SU-DHL-6 (cell line): Measurements from ENCODE around the gene RXFP2.

Experiments used
- H2AFZ ChIP-seq: fragments of 200-600 bp; sonication (generic); 2 replicates; pipeline ENCODE4 v1.6.1; 2014; ENCODE audit warnings: low read depth, mild to moderate bottlenecking, moderate library complexity, mixed read lengths, antibody characterized with exemption, low read length; ENCODE audit not compliant: severe bottlenecking
- H3F3A ChIP-seq: fragments of 200-600 bp; shearing (Covaris generic); 2 replicates; pipeline ENCODE4 v1.6.0; 2016; ENCODE audit warnings: antibody characterized with exemption, mild to moderate bottlenecking; ENCODE audit not compliant: insufficient read depth
- H3K27ac ChIP-seq: fragments of 200-600 bp; sonication (generic); 2 replicates; pipeline ENCODE4 v1.5.1; 2016; ENCODE audit warnings: low read depth, mild to moderate bottlenecking, low read length, moderate library complexity, mixed read lengths
- H3K27me3 ChIP-seq: fragments of 200-600 bp; sonication (generic), shearing (Covaris generic); 2 replicates; pipeline ENCODE4 v1.6.0; 2014; ENCODE audit warnings: mild to moderate bottlenecking, low read length
- H3K36me3 ChIP-seq: fragments of 200-600 bp; sonication (generic); 2 replicates; pipeline ENCODE4 v1.6.1; 2014; ENCODE audit warnings: mild to moderate bottlenecking, low read length, mixed read lengths
- H3K4me2 ChIP-seq: fragments of 300-600, 200-600 bp; shearing (Covaris generic), sonication (generic); 2 replicates; pipeline ENCODE4 v1.6.0; 2014; ENCODE audit warnings: low read length, low read depth, mild to moderate bottlenecking; ENCODE audit not compliant: poor library complexity, severe bottlenecking
- H3K4me3 ChIP-seq: fragments of 200-600 bp; sonication (generic); 2 replicates; pipeline ENCODE4 v1.5.1; 2014; ENCODE audit warnings: antibody characterized with exemption, low read length, mild to moderate bottlenecking, mixed read lengths; ENCODE audit not compliant: insufficient read depth, poor library complexity, severe bottlenecking
- H3K79me2 ChIP-seq: fragments of 200-600 bp; sonication (generic); 2 replicates; pipeline ENCODE4 v1.6.1; 2014; ENCODE audit warnings: mild to moderate bottlenecking, low read length, moderate library complexity; ENCODE audit not compliant: insufficient read depth
- H3K9ac ChIP-seq: fragments of 200-600 bp; sonication (generic); 2 replicates; pipeline ENCODE4 v1.7.0; 2014; ENCODE audit warnings: mild to moderate bottlenecking, low read length
- H3K9me2 ChIP-seq: fragments of 200-600 bp; sonication (generic); replicated peaks from 2 replicates; pipeline ENCODE4 v1.6.1; 2014; ENCODE audit warnings: low read length; ENCODE audit not compliant: insufficient read depth
- H3K9me3 ChIP-seq: fragments of 200-600 bp; sonication (generic); 2 replicates; pipeline ENCODE4 v1.6.1; 2014; ENCODE audit warnings: low read length, mixed read lengths; ENCODE audit not compliant: insufficient read depth
- H4K20me1 ChIP-seq: fragments of 200-600 bp; sonication (generic); 2 replicates; pipeline ENCODE4 v1.6.1; 2014; ENCODE audit warnings: low read depth, mild to moderate bottlenecking, antibody characterized with exemption, low read length, moderate library complexity, mixed read lengths
- CTCF ChIP-seq: fragments of 200-600 bp; sonication (generic); IDR thresholded peaks from one replicate; pipeline ENCODE4 v1.5.1; 2017; ENCODE audit warnings: antibody characterized with exemption, mild to moderate bottlenecking, low read length, moderate library complexity; ENCODE audit not compliant: insufficient read depth, poor library complexity, severe bottlenecking
- EZH2phosphoT487 ChIP-seq: fragments of 200-600 bp; sonication (generic), shearing (Covaris generic); conservative IDR thresholded peaks from 2 replicates; pipeline ENCODE4 v1.6.1; 2018; ENCODE audit warnings: mild to moderate bottlenecking, antibody characterized with exemption, low read length, moderate library complexity, mixed read lengths

RXFP2 gene

DNA sequence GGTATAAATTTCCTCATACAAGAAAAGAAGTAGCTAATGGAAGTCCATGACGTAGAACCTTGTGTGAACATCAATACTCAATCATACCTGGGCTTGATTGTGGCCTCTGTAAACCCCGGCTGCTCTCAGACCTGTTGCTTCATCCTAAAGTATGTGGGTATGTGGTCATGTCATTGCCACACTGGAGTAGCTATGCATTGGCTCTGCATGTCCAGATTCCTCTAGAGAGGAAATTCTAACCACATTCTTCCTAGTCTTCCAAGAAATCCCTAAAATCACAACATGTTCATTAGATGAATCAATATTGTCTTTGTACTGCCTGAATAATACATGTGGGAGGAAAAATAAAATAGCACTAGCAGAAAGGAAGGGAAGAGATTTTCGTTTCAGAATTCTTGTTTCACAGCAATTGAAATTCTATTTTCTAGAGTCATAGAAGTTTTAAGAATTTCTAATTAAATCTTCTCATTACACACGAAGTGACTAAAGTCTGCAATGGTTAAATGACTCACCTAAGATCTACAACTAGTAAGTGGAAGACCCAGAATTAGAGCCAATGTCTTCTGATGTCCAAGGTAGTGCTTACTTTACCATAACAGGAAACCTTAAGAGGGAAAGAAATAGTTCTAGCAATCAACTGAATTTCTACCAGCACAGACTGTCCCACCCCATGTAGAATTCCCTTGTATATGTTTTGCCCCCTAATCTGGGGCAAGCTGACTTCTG is 28.0 kb downstream of the RXFP2 start:
- Histone ChIP-seq H3K36me3 (no peaks in the 10 kb centered on the region), H3F3A (no peaks in the 10 kb centered on the region), H3K4me2 (no peak overlapping the region), H3K9me3 (no peaks in the 10 kb centered on the region), H3K9me2 (no peaks in the 10 kb centered on the region), H3K79me2 (no peaks in the 10 kb centered on the region), H3K27ac (no peak overlapping the region), H4K20me1 (no peaks in the 10 kb centered on the region), H3K9ac (no peak overlapping the region), H3K27me3 (no peaks in the 10 kb centered on the region), H2AFZ (no peak overlapping the region), H3K4me3 (no peak overlapping the region)
- TF ChIP-seq EZH2phosphoT487 (no peak), CTCF (no peak)

- Histone ChIP-seq H3K9me3 (no peaks in the 10 kb centered on the region), H3K36me3 (no peaks in the 10 kb centered on the region), H4K20me1 (no peaks in the 10 kb centered on the region), H3K4me3 (no peak overlapping the region), H3K27me3 (no peaks in the 10 kb centered on the region), H3K79me2 (no peaks in the 10 kb centered on the region), H3K4me2 (no peak overlapping the region), H3K9ac (no peak overlapping the region), H3K27ac (no peak overlapping the region), H3F3A (no peaks in the 10 kb centered on the region), H3K9me2 (no peaks in the 10 kb centered on the region), H2AFZ (no peak overlapping the region)
- TF ChIP-seq EZH2phosphoT487 (no peak), CTCF (no peak)
These were observed 29.0 kb downstream of the RXFP2 start for GRCh38 chr13:31768351-31768750.

GRCh38 chr13:31769575-31769974 is 30.2 kb downstream of the RXFP2 start:
- Histone ChIP-seq H3K79me2 (no peaks in the 10 kb centered on the region), H3K9me2 (no peaks in the 10 kb centered on the region), H3K9me3 (no peaks in the 10 kb centered on the region), H3K36me3 (no peaks in the 10 kb centered on the region), H2AFZ (no peak overlapping the region), H3K9ac (no peak overlapping the region), H3K27ac (no peak overlapping the region), H3K4me3 (no peak overlapping the region), H3F3A (no peaks in the 10 kb centered on the region), H3K27me3 (no peaks in the 10 kb centered on the region), H3K4me2 (no peak overlapping the region), H4K20me1 (no peaks in the 10 kb centered on the region)
- TF ChIP-seq EZH2phosphoT487 (no peak), CTCF (no peak)
